ENCODE data around the gene DUOXA1.

The DUOXA1 gene

GRCh38 chr15:45126535-45127158 is 3.0 kb downstream of the DUOXA1 start:
- no peak overlapping the region for H3K4me3 ChIP-seq (ENCODE audit: low read depth in 1 of 2, low read length in 2 of 2)
- H3K9ac ChIP-seq (ENCODE audit: low read depth, low read length) = no peak overlapping the region
- H3K27me3 ChIP-seq (ENCODE audit: insufficient read depth, low read length, poor library complexity) = peaks cover 8% of the 10 kb centered on the region
- H3K27ac ChIP-seq (ENCODE audit: low read length) = no peak overlapping the region
- no peaks in the 10 kb centered on the region for H3K4me1 ChIP-seq (ENCODE audit: insufficient read depth, low read length)
- no peaks in the 10 kb centered on the region for H3K9me3 ChIP-seq (ENCODE audit: insufficient read depth, low read length, severe bottlenecking)
- H3K79me2 ChIP-seq (ENCODE audit: insufficient read depth, low read length) = no peaks in the 10 kb centered on the region
- ATAC-seq (ENCODE audit: insufficient read depth, low read depth) = peak; percentile 64
- H3K4me2 ChIP-seq (ENCODE audit: insufficient read depth, low read length) = no peak overlapping the region
- H2AFZ ChIP-seq (ENCODE audit: low read depth, low read length) = no peak overlapping the region
- no peaks in the 10 kb centered on the region for H3K36me3 ChIP-seq (ENCODE audit: insufficient read depth, low read length)
- no peaks in the 10 kb centered on the region; the same call in 1 of the 2 replicates for H4K20me1 ChIP-seq (ENCODE audit: insufficient read depth, low read length)
- no peak for TF ChIP-seq EZH2 (IDR thresholded peaks at IDR 0.05; ENCODE audit: borderline replicate concordance, low read depth, low read length, severe bottlenecking)
- TF ChIP-seq, protein P1, sequence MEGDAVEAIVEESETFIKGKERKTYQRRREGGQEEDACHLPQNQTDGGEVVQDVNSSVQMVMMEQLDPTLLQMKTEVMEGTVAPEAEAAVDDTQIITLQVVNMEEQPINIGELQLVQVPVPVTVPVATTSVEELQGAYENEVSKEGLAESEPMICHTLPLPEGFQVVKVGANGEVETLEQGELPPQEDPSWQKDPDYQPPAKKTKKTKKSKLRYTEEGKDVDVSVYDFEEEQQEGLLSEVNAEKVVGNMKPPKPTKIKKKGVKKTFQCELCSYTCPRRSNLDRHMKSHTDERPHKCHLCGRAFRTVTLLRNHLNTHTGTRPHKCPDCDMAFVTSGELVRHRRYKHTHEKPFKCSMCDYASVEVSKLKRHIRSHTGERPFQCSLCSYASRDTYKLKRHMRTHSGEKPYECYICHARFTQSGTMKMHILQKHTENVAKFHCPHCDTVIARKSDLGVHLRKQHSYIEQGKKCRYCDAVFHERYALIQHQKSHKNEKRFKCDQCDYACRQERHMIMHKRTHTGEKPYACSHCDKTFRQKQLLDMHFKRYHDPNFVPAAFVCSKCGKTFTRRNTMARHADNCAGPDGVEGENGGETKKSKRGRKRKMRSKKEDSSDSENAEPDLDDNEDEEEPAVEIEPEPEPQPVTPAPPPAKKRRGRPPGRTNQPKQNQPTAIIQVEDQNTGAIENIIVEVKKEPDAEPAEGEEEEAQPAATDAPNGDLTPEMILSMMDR (IDR thresholded peaks at IDR 0.05; ENCODE audit: borderline replicate concordance, extremely low read depth, low read length, poor library complexity, severe bottlenecking) = peak; percentile 70
- peak; percentile 39 for DNase-seq

GRCh38 chr15:45123397-45123796 is 6.3 kb downstream of the DUOXA1 start:
- TF ChIP-seq, protein P1 (IDR thresholded peaks at IDR 0.05; ENCODE audit: borderline replicate concordance, extremely low read depth, low read length, poor library complexity, severe bottlenecking) = no peak
- no peak for TF ChIP-seq EZH2 (IDR thresholded peaks at IDR 0.05; ENCODE audit: borderline replicate concordance, low read depth, low read length, severe bottlenecking)
- DNase-seq (no peak), ATAC-seq (ENCODE audit: insufficient read depth, low read depth) (no peak)
- no peaks in the 10 kb centered on the region; the same call in 1 of the 2 replicates for H4K20me1 ChIP-seq (ENCODE audit: insufficient read depth, low read length)
- H3K9ac ChIP-seq (ENCODE audit: low read depth, low read length) = no peak overlapping the region
- no peaks in the 10 kb centered on the region for H3K9me3 ChIP-seq (ENCODE audit: insufficient read depth, low read length, severe bottlenecking)
- H3K4me3 ChIP-seq (ENCODE audit: low read depth in 1 of 2, low read length in 2 of 2) = no peak overlapping the region
- H3K4me2 ChIP-seq (ENCODE audit: insufficient read depth, low read length) = no peak overlapping the region
- H3K27me3 ChIP-seq (ENCODE audit: insufficient read depth, low read length, poor library complexity) = peaks cover 8% of the 10 kb centered on the region
- no peak overlapping the region for H2AFZ ChIP-seq (ENCODE audit: low read depth, low read length)
- H3K27ac ChIP-seq (ENCODE audit: low read length) = no peak overlapping the region
- H3K36me3 ChIP-seq (ENCODE audit: insufficient read depth, low read length) = no peaks in the 10 kb centered on the region
- H3K4me1 ChIP-seq (ENCODE audit: insufficient read depth, low read length) = no peaks in the 10 kb centered on the region
- no peaks in the 10 kb centered on the region for H3K79me2 ChIP-seq (ENCODE audit: insufficient read depth, low read length)

DNA sequence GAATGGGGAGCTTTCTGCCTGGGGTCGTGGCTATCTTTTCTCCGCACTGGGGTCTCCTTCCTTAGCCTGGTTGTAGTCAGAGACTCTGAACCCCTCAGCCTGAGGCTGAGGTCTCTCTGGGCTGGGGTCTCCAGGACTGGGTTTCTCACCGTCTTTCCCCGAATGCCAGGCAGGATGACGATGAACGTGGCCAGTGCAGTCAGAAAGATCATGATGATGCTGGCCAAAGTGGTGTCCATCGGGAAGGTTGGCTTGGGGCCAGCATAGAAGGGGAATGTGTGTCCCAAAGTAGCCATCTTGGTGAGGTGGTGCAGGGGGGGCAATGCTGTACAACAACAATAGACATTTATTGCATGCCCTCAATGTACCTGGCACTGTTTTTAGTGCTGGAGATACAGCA is 7.0 kb downstream of the DUOXA1 start:
- Histone ChIP-seq H2AFZ (ENCODE audit: low read depth, low read length) (no peak overlapping the region), H3K4me1 (ENCODE audit: insufficient read depth, low read length) (peaks cover 2% of the 10 kb centered on the region; the same call in 1 of the 2 replicates), H3K4me3 (ENCODE audit: low read depth in 1 of 2, low read length in 2 of 2) (no peak overlapping the region), H3K27me3 (ENCODE audit: insufficient read depth, low read length, poor library complexity) (peaks cover 8% of the 10 kb centered on the region), H3K4me2 (ENCODE audit: insufficient read depth, low read length) (no peak overlapping the region), H3K36me3 (ENCODE audit: insufficient read depth, low read length) (no peaks in the 10 kb centered on the region), H3K9ac (ENCODE audit: low read depth, low read length) (no peak overlapping the region), H3K79me2 (ENCODE audit: insufficient read depth, low read length) (no peaks in the 10 kb centered on the region), H3K27ac (ENCODE audit: low read length) (no peak overlapping the region), H4K20me1 (ENCODE audit: insufficient read depth, low read length) (no peaks in the 10 kb centered on the region), H3K9me3 (ENCODE audit: insufficient read depth, low read length, severe bottlenecking) (no peaks in the 10 kb centered on the region)
- TF ChIP-seq, protein P1 (IDR thresholded peaks at IDR 0.05; ENCODE audit: borderline replicate concordance, extremely low read depth, low read length, poor library complexity, severe bottlenecking) = no peak
- TF ChIP-seq EZH2 (IDR thresholded peaks at IDR 0.05; ENCODE audit: borderline replicate concordance, low read depth, low read length, severe bottlenecking) = no peak
- ATAC-seq (ENCODE audit: insufficient read depth, low read depth) = no peak
- DNase-seq = no peak

All from DND-41 (cell line).